DOHH2 (cell line): ENCODE results near the gene PQBP1.
A peak's percentile ranks its signal among the peaks of the same experiment; 100 is the strongest.

Experiments used
- H3F3A ChIP-seq: fragments of 200-600 bp; sonication (generic), shearing (Covaris generic); 2 replicates; pipeline ENCODE4 v1.6.0; 2016; ENCODE audit warnings: antibody characterized with exemption, mild to moderate bottlenecking; ENCODE audit not compliant: control insufficient read depth, insufficient read depth
- H3K27ac ChIP-seq: fragments of 200-600 bp; sonication (generic); 2 replicates; pipeline ENCODE4 v1.5.1; 2014; ENCODE audit warnings: low read depth, mild to moderate bottlenecking, low read length, moderate library complexity
- H3K27me3 ChIP-seq: fragments of 200-600 bp; sonication (generic); 2 replicates; pipeline ENCODE4 v1.6.1; 2014; ENCODE audit warnings: mild to moderate bottlenecking, low read length, mixed read lengths; ENCODE audit not compliant: control insufficient read depth
- H3K36me3 ChIP-seq: fragments of 200-600 bp; sonication (generic); 2 replicates; pipeline ENCODE4 v1.6.1; 2014; ENCODE audit warnings: mild to moderate bottlenecking, low read length, moderate library complexity, mixed read lengths; ENCODE audit not compliant: control insufficient read depth
- H3K4me1 ChIP-seq: fragments of 200-600 bp; sonication (generic); 2 replicates; pipeline ENCODE4 v1.6.1; 2014; ENCODE audit warnings: mild to moderate bottlenecking, low read length, mixed read lengths; ENCODE audit not compliant: control insufficient read depth
- H3K4me2 ChIP-seq: fragments of 200-600 bp; sonication (generic); 2 replicates; pipeline ENCODE4 v1.6.0; 2014; ENCODE audit warnings: mild to moderate bottlenecking, low read length, moderate library complexity
- H3K4me3 ChIP-seq: fragments of 200-600 bp; sonication (generic); 2 replicates; pipeline ENCODE4 v1.5.1; 2014; ENCODE audit warnings: mild to moderate bottlenecking, low read length, mixed read lengths
- H3K79me2 ChIP-seq: fragments of 200-600 bp; sonication (generic); 2 replicates; pipeline ENCODE4 v1.6.1; 2014; ENCODE audit warnings: mild to moderate bottlenecking, low read length, mixed read lengths; ENCODE audit not compliant: control insufficient read depth
- H3K9me2 ChIP-seq: fragments of 200-600 bp; sonication (generic); replicated peaks from 2 replicates; pipeline ENCODE4 v1.6.1; 2014; ENCODE audit warnings: mild to moderate bottlenecking, low read length, mixed read lengths; ENCODE audit not compliant: control insufficient read depth
- H3K9me3 ChIP-seq: fragments of 200-600 bp; sonication (generic); 2 replicates; pipeline ENCODE4 v1.6.1; 2014; ENCODE audit warnings: antibody characterized with exemption, low read length, mixed read lengths; ENCODE audit not compliant: control insufficient read depth, insufficient read depth
- H4K20me1 ChIP-seq: fragments of 200-600 bp; sonication (generic); 2 replicates; pipeline ENCODE4 v1.6.0; 2014; ENCODE audit warnings: low read depth, mild to moderate bottlenecking, antibody characterized with exemption, low read length, moderate library complexity; ENCODE audit not compliant: control insufficient read depth, insufficient read depth
- EZH2phosphoT487 ChIP-seq: fragments of 200-600 bp; sonication (generic); IDR thresholded peaks from 2 replicates; pipeline ENCODE4 v1.6.1; 2017; ENCODE audit warnings: borderline replicate concordance, mild to moderate bottlenecking, antibody characterized with exemption, low read length, moderate library complexity, mixed read lengths
- TF ChIP-seq, protein P1 (sequence below): fragments of 200-600 bp; sonication (generic); IDR thresholded peaks from one replicate; pipeline ENCODE4 v1.5.1; 2014; ENCODE audit warnings: antibody characterized with exemption, mild to moderate bottlenecking, low read depth, low read length; ENCODE audit not compliant: poor library complexity, severe bottlenecking

Gene PQBP1

DNA sequence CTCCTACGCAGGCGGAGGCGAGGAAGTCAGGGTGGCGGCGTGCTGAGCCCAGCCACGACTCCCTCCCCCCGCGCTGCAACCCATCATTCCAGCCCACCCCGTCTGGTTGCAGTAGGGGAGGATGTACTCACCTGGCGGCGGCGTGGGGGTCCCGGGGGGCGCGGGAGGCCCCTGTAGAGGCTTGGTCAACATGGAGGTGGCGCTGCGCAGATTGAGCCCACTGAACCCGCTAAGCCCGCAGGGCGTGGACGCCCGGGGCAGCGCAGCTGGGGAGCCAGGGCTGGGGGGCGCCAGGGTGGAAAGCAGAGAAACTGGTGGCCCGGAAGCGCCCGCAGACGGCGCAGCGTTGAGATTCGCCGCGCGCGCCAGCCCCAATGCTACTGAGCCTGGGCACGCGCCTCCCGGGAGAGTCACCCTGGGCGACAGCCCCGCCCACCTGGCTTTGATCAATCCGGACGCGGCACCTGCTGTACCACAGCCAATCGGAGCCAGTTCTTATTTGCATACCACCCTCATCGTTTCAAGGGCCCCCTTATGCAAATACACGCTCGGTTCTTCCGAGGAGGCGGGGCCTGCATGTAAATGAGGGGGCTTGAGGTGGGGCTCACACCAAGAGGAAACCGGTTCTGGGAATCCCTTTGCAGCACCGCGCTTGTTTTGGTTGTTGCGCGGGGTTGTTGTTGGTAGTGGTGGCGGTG is 21.1 kb downstream of the PQBP1 start, which contains the start of gene PIM2:
PIM2 (minus strand) TSS at position 382 of the 698 bp plus-strand sequence; CDS start at position 192, 190 bp downstream.
- Histone ChIP-seq H3K27ac (peak within 1 kb of the TSS; percentile 83), H3K79me2 (peaks cover 39% of the 10 kb centered on the region), H4K20me1 (peaks cover 13% of the 10 kb centered on the region; the same call in 1 of the 2 replicates), H3K36me3 (peaks cover 49% of the 10 kb centered on the region), H3F3A (peaks cover 10% of the 10 kb centered on the region), H3K4me2 (peak within 1 kb of the TSS; percentile 72), H3K4me3 (peak within 1 kb of the TSS; percentile 75), H3K4me1 (peaks cover 30% of the 10 kb centered on the region), H3K9me3 (no peaks in the 10 kb centered on the region), H3K27me3 (no peaks in the 10 kb centered on the region), H3K9me2 (no peaks in the 10 kb centered on the region)
- no peak for TF ChIP-seq EZH2phosphoT487
- TF ChIP-seq, protein P1, sequence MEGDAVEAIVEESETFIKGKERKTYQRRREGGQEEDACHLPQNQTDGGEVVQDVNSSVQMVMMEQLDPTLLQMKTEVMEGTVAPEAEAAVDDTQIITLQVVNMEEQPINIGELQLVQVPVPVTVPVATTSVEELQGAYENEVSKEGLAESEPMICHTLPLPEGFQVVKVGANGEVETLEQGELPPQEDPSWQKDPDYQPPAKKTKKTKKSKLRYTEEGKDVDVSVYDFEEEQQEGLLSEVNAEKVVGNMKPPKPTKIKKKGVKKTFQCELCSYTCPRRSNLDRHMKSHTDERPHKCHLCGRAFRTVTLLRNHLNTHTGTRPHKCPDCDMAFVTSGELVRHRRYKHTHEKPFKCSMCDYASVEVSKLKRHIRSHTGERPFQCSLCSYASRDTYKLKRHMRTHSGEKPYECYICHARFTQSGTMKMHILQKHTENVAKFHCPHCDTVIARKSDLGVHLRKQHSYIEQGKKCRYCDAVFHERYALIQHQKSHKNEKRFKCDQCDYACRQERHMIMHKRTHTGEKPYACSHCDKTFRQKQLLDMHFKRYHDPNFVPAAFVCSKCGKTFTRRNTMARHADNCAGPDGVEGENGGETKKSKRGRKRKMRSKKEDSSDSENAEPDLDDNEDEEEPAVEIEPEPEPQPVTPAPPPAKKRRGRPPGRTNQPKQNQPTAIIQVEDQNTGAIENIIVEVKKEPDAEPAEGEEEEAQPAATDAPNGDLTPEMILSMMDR: no peak

DNA sequence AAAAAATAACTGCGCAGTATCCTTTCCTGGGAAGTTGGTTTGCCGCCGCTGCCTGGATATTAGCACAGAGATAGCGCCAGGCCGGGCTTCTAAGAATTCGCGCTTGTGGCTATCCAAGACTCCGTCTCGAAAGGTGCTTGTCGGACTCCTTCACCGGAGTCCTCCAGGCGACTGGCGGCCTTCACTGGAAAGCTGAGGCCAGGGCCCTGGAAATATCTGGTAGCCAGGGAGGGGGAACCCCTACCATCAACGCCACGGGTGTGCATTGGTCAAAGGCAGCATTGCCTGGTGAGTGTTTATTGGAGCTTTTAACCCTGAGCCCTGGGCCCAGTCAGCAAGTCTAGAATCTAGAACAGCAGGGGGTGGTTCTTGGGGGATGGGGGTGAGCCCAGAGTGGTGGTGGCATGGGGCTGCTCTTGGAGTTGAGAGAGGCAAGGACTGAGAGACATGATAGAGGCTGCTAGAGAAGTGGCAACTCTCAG is 21.7 kb downstream of the PQBP1 start:
- Histone ChIP-seq H3K4me1 (peaks cover 30% of the 10 kb centered on the region), H3K36me3 (peaks cover 43% of the 10 kb centered on the region), H4K20me1 (peaks cover 13% of the 10 kb centered on the region; the same call in 1 of the 2 replicates), H3K9me3 (no peaks in the 10 kb centered on the region), H3F3A (peaks cover 10% of the 10 kb centered on the region), H3K9me2 (no peaks in the 10 kb centered on the region), H3K4me3 (peak overlapping the region; percentile 75), H3K27me3 (no peaks in the 10 kb centered on the region), H3K4me2 (peak overlapping the region; percentile 61), H3K79me2 (peaks cover 39% of the 10 kb centered on the region), H3K27ac (peak overlapping the region; percentile 64)
- TF ChIP-seq, protein P1: no peak
- TF ChIP-seq EZH2phosphoT487: no peak

DNA sequence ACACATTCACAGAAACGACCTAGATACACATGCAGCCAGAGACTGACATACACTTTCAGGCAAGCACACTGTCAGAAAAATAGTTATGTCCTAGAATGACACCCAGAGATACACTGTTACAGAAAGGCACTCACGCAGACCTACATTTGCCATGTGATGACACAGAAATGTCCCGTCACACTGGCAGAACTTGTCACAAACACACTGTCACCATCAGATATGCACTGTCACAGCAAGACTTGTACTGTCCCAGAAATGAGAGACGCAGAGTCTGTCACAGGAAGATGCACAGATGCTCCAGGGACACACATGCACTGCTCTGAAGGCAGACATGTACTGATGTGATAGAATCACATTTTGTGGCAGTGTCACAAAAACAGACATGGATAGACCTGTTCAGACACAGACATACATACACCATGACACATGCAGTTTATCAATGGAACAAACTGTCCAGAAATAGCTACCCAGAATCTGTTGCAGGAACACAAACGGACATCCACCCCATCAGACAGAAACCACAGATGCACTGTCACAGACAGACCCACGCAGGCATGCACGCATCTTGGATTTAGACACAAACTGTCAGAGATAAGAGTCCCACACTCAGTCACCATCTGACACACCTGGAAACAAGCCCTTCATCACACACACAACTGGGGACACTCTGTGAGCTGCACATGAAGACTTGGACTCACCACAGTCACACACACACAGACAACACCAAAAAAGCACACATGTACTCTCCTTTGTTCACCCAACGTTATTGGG is 22.4 kb downstream of the PQBP1 start:
- no peak for TF ChIP-seq EZH2phosphoT487
- TF ChIP-seq, protein P1: no peak
- H3K27ac ChIP-seq: peak overlapping the region; percentile 64
- H3K36me3 ChIP-seq: peaks cover 36% of the 10 kb centered on the region
- peaks cover 30% of the 10 kb centered on the region for H3K4me1 ChIP-seq
- no peaks in the 10 kb centered on the region for H3K27me3 ChIP-seq
- peaks cover 10% of the 10 kb centered on the region for H3F3A ChIP-seq
- H3K4me2 ChIP-seq: peak overlapping the region; percentile 61
- H3K79me2 ChIP-seq: peaks cover 36% of the 10 kb centered on the region
- peak overlapping the region; percentile 75 for H3K4me3 ChIP-seq
- H4K20me1 ChIP-seq: peaks cover 11% of the 10 kb centered on the region; the same call in 1 of the 2 replicates
- no peaks in the 10 kb centered on the region for H3K9me2 ChIP-seq
- no peaks in the 10 kb centered on the region for H3K9me3 ChIP-seq
